Spinal cord (tissue), 10 donors: ENCODE measurements around the gene VSNL1. TPM values are rescaled to one million over a fixed set of nuclear protein-coding genes. Genes with fewer than 3 reads are reported as not detected.

ENCODE experiments used
- DNase-seq, 6 donors: peaks; one replicate each; pipeline versions ENCODE4 v3.0.0 to v3.0.0-alpha.2; 2013 to 2015; ENCODE audit warnings: low spot score in 6 of 6, low read depth in 4 of 6
- H3K27ac ChIP-seq: one replicate; pipeline ENCODE4 v1.5.1; 2013; ENCODE audit warnings: low read depth, low read length, control low read depth
- H3K27me3 ChIP-seq: one replicate; pipeline ENCODE4 v1.6.1; 2013; ENCODE audit warnings: low read length; ENCODE audit not compliant: control insufficient read depth, insufficient read depth
- H3K36me3 ChIP-seq: one replicate; pipeline ENCODE4 v1.6.1; 2013; ENCODE audit warnings: low read length; ENCODE audit not compliant: control insufficient read depth, insufficient read depth
- H3K4me1 ChIP-seq: one replicate; pipeline ENCODE4 v1.6.1; 2013; ENCODE audit warnings: low read length; ENCODE audit not compliant: control insufficient read depth, insufficient read depth
- H3K4me3 ChIP-seq: one replicate; pipeline ENCODE4 v1.5.1; 2013; ENCODE audit warnings: low read depth, low read length, control low read depth
- H3K9me3 ChIP-seq: one replicate; pipeline ENCODE4 v1.6.1; 2013; ENCODE audit warnings: low read length; ENCODE audit not compliant: control insufficient read depth, insufficient read depth
- WGBS: methylation state at CpG from one replicate; pipeline ENCODE4 v1.1.5; 2013; ENCODE audit warnings: missing lambda C conversion rate; ENCODE audit not compliant: insufficient coverage; 5-methylcytosine and 5-hydroxymethylcytosine counted together
- polyA plus RNA-seq, 2 donors: library from polyadenylated mRNA; unstranded; fragments of 120-200 nt; gene quantifications; one replicate each; pipeline ENCODE4 v1.2.1, GENCODE V29; 2013; ENCODE audit not compliant: insufficient read length in 2 of 2
- total RNA-seq, 2 donors: library from RNA; depleted of rRNA in 1 of 2; stranded (reverse); fragments of 120-200 nt in 1 of 2; fragments of >200 nt in 1 of 2; gene quantifications; one replicate each; pipeline versions ENCODE4 v1.2.3 to v1.2.4, GENCODE V29; 2013 to 2014
- donor health status: healthy.

VSNL1 gene
- total and polyA plus RNA-seq, 4 donors = 58.6 to 423 (median 285) TPM

GRCh38 chr2:17576802-17577201 is 36.3 kb downstream of the VSNL1 start:
- no peaks in the 10 kb centered on the region for H3K27me3 ChIP-seq
- no CpG with 5 or more reads among the region's 1 CpG for WGBS
- no peak for DNase-seq

GRCh38 chr2:17578466-17578928 is 38.0 kb downstream of the VSNL1 start:
- H3K27ac ChIP-seq = peak overlapping the region; percentile 25
- H3K9me3 ChIP-seq = no peaks in the 10 kb centered on the region
- no peaks in the 10 kb centered on the region for H3K4me1 ChIP-seq
- no peaks in the 10 kb centered on the region for H3K36me3 ChIP-seq
- H3K27me3 ChIP-seq = no peaks in the 10 kb centered on the region
- peak in 2 of 6 donors; percentile 1 to 43 for DNase-seq
- 50% methylated on average over 3 of the region's 5 CpGs for WGBS
- no peak overlapping the region for H3K4me3 ChIP-seq

More at GRCh38 chr2:17576802-17577201, 36.3 kb downstream of the VSNL1 start:
- Histone ChIP-seq H3K4me1 (no peaks in the 10 kb centered on the region), H3K36me3 (no peaks in the 10 kb centered on the region), H3K4me3 (no peak overlapping the region), H3K27ac (no peak overlapping the region), H3K9me3 (no peaks in the 10 kb centered on the region)

- no peak overlapping the region for H3K4me3 ChIP-seq
- no peak for DNase-seq
- no peaks in the 10 kb centered on the region for H3K36me3 ChIP-seq
- WGBS = 57% methylated on average over 2 of the region's 3 CpGs
- no peak overlapping the region for H3K27ac ChIP-seq
- no peaks in the 10 kb centered on the region for H3K27me3 ChIP-seq
- H3K9me3 ChIP-seq = no peaks in the 10 kb centered on the region
- H3K4me1 ChIP-seq = no peaks in the 10 kb centered on the region
Observed at GRCh38 chr2:17579605-17580318, 39.3 kb downstream of the VSNL1 start.

GRCh38 chr2:17580319-17580715 is 39.8 kb downstream of the VSNL1 start:
- no peaks in the 10 kb centered on the region for H3K36me3 ChIP-seq
- H3K9me3 ChIP-seq = no peaks in the 10 kb centered on the region
- DNase-seq = no peak
- H3K4me3 ChIP-seq = no peak overlapping the region
- 100% methylated on average over 1 of the region's 2 CpGs for WGBS
- H3K27ac ChIP-seq = no peak overlapping the region
- H3K27me3 ChIP-seq = no peaks in the 10 kb centered on the region
- H3K4me1 ChIP-seq = no peaks in the 10 kb centered on the region

- WGBS = 100% methylated on average over 1 of the region's 2 CpGs
- no peaks in the 10 kb centered on the region for H3K36me3 ChIP-seq
- no peaks in the 10 kb centered on the region for H3K4me1 ChIP-seq
- H3K27ac ChIP-seq = no peak overlapping the region
- H3K27me3 ChIP-seq = no peaks in the 10 kb centered on the region
- no peak overlapping the region for H3K4me3 ChIP-seq
- no peaks in the 10 kb centered on the region for H3K9me3 ChIP-seq
- DNase-seq = no peak
Observed at GRCh38 chr2:17581831-17582230, 41.3 kb downstream of the VSNL1 start.

- H3K4me1 ChIP-seq = no peaks in the 10 kb centered on the region
- H3K27me3 ChIP-seq = no peaks in the 10 kb centered on the region
- no peak overlapping the region for H3K4me3 ChIP-seq
- H3K27ac ChIP-seq = no peak overlapping the region
- 78% methylated on average over 1 of the region's 2 CpGs for WGBS
- H3K36me3 ChIP-seq = no peaks in the 10 kb centered on the region
- H3K9me3 ChIP-seq = no peaks in the 10 kb centered on the region
- DNase-seq = no peak
Observed at GRCh38 chr2:17583166-17583565, 42.7 kb downstream of the VSNL1 start.

DNA sequence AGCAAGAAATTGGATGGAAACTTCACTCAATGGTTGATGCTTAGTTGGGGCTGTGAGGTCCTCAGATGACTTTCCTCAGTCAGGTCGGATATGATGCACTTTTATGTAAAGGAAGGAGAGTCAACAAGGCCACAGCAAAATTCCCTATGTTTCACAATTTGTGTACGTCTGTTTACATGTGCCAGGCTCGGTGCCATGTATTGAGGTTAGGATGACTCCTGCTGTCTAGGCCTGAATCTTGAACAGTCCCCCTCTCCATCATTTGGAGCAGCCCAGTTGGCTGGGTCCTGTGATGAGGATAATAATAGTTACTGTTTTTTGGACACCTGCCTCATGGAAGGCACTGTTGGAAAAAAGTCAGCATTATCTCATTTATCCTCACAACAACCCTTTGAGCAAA is 43.1 kb downstream of the VSNL1 start:
- Histone ChIP-seq H3K27me3 (no peaks in the 10 kb centered on the region), H3K27ac (no peak overlapping the region), H3K36me3 (no peaks in the 10 kb centered on the region), H3K9me3 (no peaks in the 10 kb centered on the region), H3K4me1 (no peaks in the 10 kb centered on the region), H3K4me3 (no peak overlapping the region)
- WGBS = no CpG with 5 or more reads among the region's 3 CpGs
- no peak for DNase-seq

DNA sequence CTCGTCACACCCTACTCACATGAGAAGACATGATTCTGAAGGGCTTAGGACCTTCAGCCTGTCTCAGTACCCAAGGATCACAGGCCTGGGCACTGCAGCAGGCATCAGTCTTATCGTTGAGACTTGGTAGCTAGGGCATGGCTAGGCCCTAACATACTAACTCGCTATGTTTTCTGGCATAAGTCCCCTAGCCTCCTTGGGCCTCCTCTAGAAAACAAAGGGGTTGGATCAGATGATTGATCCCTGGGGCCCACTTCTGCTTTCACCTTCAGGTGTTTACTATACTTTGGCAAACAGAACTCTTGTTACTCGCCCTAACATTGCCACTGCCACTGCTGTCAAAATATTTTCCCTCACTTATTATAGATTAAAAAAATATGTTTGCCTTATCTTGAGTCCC is 44.2 kb downstream of the VSNL1 start:
- Histone ChIP-seq H3K4me1 (no peaks in the 10 kb centered on the region), H3K36me3 (no peaks in the 10 kb centered on the region), H3K27me3 (no peaks in the 10 kb centered on the region), H3K9me3 (no peaks in the 10 kb centered on the region), H3K4me3 (no peak overlapping the region), H3K27ac (no peak overlapping the region)
- no peak for DNase-seq
- 88% methylated on average over 3 of the region's 4 CpGs for WGBS

- H3K27ac ChIP-seq = no peak overlapping the region
- no peak overlapping the region for H3K4me3 ChIP-seq
- no peaks in the 10 kb centered on the region for H3K9me3 ChIP-seq
- 88% methylated on average over 1 of the region's 3 CpGs for WGBS
- H3K27me3 ChIP-seq = no peaks in the 10 kb centered on the region
- no peaks in the 10 kb centered on the region for H3K4me1 ChIP-seq
- no peaks in the 10 kb centered on the region for H3K36me3 ChIP-seq
- no peak for DNase-seq
Observed at GRCh38 chr2:17587469-17587868, 47.0 kb downstream of the VSNL1 start.

DNA sequence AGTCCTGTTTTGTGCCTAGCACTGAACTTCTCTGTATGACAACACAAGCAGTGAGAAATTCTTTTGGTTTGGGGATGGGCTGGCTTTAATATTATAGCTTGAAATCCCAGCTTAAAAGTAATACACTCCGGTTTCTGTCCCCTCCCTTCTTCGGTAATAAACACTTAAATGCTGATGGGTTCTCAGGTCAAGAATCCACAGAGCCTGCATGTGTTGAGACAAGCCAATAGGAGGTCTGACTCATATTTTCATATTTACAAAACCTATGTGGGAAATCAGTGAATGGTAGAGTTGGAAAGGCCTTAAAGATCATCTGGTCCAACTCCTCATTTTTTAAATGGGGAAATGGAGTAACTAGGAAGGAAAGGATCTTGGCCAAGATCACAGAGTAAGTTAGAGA is 47.5 kb downstream of the VSNL1 start:
- H3K4me3 ChIP-seq = no peak overlapping the region
- no peak overlapping the region for H3K27ac ChIP-seq
- H3K4me1 ChIP-seq = no peaks in the 10 kb centered on the region
- no CpG with 5 or more reads among the region's 2 CpGs for WGBS
- H3K27me3 ChIP-seq = no peaks in the 10 kb centered on the region
- H3K36me3 ChIP-seq = no peaks in the 10 kb centered on the region
- H3K9me3 ChIP-seq = no peaks in the 10 kb centered on the region
- DNase-seq = no peak
